ENCODE results near the gene NFE2L3.
"Not testable (repeated sequence)": the region's sequence is repeated elsewhere in the genome, so short reads cannot be mapped to it uniquely, and the experiment has no call there.

Gene NFE2L3

GRCh38 chr7:26188206-26188956 lies 36.4 kb downstream of the NFE2L3 start:
- DNase-seq: peak; percentile 42

- DNase-seq: no peak
Measured at GRCh38 chr7:26188957-26189541, 37.1 kb downstream of the NFE2L3 start.

GRCh38 chr7:26189697-26190096 lies 37.7 kb downstream of the NFE2L3 start:
- DNase-seq: no peak

DNA sequence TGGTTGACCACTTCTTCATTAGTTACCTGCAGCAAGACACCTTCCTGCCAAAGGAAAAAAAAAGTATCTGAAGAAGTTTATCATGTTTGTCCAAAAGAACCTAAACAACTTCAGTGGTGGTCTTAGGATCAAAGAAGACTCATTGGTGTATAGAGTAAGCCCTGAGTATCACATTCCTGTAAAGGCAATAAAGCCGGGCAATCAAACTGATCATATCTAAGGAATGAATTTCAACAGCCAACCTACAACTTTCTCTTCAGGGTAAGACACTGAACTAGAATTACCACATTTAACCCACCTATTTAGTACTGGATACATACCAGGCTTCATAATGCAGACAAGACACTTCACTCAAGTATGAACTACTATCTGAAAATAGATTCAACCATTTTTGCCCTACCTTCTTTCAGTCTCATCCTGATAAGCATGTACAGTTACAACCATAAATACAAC lies 38.4 kb downstream of the NFE2L3 start:
- no peak for DNase-seq

DNA sequence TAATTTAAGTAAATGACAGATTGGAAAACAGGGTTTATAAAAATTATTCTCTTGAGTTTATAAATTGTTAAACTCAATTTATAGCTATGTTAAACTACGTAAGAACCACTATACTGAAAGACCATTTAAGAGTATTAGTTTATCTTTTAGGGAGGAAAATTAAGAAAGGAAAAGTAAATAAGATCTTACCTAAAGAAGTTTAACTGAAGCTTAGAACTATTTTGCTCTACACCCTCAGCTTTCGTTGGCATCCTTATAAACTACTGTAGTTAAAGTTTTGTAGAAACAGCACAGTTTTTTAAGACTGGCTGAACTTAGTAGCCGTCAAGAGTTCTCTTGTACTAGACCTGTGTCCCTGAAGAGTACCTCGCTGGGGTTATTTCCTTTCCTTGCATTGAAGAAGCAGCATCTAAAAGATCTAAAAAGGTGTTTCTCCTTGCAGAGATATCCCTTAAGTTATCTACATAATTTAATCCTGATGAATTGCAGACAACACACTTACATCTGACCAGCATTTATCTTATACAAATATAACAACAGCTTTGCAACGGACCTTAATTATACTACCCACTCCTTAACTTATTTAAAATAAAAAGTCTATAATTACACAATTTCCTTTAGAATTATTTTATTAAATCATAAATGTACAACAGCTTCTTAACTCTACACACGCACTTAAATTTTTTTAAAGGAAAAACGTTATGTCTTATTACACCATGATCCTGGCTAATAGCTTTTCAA lies 39.4 kb downstream of the NFE2L3 start:
- DNase-seq: no peak

DNA sequence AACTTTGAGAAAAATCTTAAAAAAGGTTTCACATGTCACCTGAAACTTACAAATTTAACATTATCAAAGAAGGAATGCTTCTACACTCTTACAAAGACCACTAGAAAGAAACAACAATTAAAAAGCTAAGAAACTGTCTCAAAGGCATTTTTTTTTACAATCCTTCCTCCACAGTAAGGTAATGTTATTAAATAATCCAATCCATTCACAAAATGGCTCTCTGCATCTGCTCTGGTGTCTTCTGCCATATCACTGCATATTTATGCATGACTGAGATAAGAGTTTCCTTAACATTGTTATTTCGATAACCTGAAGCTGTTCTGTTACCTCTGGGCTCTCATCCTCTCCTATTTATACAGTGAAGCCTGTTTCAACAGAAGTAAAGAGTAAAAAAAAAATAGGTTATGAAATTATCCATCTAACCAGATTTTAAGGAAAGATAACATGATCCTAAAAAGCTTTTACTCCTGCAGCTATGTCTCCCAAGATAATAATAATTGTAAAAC lies 40.0 kb downstream of the NFE2L3 start:
- DNase-seq: no peak

- peak; percentile 47 for DNase-seq
Measured at GRCh38 chr7:26192485-26193087, 40.6 kb downstream of the NFE2L3 start.

DNA sequence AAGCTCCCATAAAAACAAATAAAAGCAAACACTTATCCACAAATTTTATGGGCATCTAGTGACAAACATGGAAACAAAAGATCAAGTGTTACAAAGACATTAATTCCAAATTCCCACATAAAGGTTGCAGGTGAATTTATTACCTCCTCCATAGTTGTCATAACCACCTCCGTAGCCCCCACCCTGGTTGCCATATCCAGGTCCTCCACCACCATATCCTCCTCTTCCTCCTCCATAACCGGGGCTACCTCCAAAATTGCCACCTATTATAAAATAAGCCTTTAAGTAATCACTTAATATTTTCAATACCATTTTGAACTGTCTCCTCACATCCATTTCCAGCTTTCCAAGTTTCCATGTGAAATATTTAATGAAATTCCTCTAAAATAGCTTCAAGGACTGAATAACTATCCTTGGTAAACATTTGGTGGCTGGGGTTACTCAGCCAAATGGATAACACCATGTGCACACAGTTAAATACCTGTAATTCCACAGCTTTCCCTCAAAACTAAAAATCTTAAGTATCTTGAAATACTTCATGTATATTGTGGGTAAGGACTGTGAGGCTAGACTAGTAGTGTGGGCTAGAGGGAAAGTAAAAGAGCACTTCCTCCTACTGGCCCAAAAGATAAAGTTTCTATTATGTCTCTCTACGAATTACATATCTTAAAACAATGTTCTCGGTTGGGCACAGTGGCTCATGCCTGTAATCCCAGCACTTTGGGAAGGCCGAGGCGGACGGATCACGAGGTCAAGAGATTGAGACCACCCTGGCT lies 41.6 kb downstream of the NFE2L3 start:
- peak; percentile 53 for DNase-seq

DNA sequence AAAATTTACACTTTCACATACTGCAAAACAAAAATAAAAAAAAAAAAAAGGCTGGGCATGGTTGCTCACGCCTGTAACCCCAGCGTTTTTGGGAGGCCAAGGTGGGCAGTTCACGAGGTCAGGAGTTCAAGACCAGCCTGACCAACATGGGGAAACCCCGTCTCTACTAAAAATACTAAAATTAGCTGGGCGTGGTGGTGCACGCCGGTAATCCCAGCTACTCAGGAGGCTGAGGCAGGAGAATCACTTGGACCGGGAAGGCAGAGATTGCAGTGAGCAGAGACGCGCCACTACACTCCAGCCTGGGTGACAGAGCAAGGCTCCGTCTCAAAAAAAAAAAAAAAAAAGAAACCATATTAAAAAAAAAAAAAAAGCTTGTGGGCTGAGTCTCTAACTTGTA lies 42.8 kb downstream of the NFE2L3 start:
- DNase-seq: not testable (repeated sequence)

- DNase-seq: no peak
Measured at GRCh38 chr7:26195182-26195581, 43.2 kb downstream of the NFE2L3 start.

GRCh38 chr7:26195867-26196657 lies 44.1 kb downstream of the NFE2L3 start:
- no peak for DNase-seq

GRCh38 chr7:26197153-26198115 lies 45.4 kb downstream of the NFE2L3 start:
- peak; percentile 81 for DNase-seq

DNA sequence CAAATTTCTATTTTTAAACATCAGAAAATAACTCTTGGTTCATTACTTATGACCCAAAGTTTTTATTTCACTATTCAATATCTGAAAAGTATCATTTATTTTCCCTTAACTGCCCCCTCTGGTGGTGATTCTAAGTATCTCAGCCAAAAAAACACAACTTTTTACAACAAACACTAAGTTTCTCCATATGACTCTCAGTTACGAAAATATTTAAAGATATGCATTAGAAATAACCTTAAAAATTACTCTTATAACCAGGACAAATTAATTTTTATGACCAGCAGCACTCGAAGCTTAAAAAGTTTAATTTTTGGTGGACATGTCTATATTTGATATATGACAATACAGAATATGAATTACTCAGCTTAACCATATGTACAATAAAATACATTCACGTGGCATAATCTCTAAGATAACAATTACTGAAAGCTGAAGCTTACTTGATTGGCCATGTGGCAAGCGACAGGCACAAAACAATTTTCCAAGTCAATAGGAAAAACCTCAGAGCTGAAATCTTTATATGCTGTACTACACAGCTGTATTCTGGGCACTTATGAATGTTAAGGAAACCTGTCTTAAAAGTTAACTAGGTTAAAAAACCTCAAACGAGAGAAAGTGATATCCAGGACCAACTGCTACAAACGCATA lies 46.3 kb downstream of the NFE2L3 start:
- DNase-seq: peak; percentile 82

GRCh38 chr7:26198781-26199169 lies 46.8 kb downstream of the NFE2L3 start:
- no peak for DNase-seq

DNA sequence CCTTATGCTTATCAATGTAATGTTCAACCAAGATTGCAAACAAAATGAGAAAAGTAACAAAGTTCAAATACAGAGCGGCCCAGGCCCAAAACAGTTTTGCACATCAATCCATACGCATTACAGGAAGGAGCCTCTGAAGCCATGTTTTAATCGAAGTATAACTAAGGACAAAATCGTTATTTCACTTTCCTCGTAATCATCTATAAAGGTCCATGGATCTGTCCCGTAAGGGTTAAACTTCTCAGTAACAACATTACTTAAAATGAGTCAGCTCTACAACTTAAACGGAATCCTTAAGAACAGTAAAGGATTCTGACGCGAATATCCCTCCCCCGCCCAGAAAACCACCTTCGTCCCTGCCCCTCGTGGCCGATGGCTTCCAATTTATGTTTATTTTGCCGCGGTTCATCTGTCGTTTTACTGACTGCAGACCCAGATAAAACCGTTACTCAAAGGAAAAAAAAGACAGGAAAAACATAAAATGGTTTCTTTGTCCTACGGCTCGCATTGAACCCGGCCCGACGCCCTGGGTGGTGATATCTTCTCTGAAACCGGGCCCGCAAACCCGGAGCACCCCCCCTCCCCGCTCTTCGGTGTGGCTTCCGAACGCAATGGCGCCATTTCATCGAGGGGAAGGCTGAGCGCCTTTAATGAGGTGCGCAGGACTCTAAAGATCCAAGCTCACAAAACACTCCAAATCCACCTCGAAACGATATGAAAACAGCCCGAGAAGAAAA lies 47.5 kb downstream of the NFE2L3 start:
- peak; percentile 85 for DNase-seq

GRCh38 chr7:26200038-26200443 lies 48.0 kb downstream of the NFE2L3 start:
- DNase-seq: peak; percentile 88

DNA sequence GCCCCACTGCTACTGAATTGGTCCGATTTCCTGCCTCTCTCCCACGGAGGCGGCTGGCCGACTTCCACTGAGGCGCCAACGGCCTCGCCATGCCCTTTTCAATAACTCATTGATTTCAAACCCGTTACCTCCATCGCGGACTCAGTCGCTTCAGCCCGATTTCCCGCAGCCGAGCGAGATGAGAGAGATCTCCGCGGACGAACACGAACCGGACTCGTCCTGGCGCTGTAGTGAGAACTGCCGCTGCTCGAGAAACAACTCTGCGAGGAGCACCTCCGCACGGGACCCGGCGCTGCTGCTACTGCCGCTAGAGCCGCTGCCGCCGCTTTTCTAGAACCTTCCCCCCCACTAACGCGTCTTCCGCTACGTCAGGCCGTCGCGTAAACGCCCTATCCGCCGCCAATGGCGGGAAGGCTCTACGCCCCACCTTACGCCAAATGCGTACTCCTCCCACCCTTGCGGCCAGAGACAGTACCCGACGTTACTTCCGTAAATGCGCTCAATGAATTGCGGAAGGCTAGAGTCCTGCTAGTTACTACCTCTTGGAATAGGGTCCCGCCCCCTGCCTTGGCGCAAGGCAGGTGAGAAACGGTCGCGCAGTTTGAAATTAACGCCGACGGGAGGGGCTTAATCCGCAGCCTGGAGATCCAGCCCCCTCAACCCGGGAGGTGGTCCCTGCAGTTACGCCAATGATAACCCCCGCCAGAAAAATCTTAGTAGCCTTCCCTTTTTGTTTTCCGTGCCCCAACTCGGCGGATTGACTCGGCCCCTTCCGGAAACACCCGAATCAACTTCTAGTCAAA lies 48.6 kb downstream of the NFE2L3 start, which contains the start of gene HNRNPA2B1:
Gene HNRNPA2B1, minus strand, starts transcription at position 303 of the 803 bp plus-strand sequence. Its CDS starts 169 bp downstream, at position 134.
- DNase-seq: peak; percentile 99
